Testis (tissue), 2 donors: ENCODE measurements around the gene CT47C1.

Experiments
- POLR2A ChIP-seq: fragments of 450-650 bp; IDR thresholded peaks from one replicate; pipeline ENCODE4 v1.6.1; 2017; ENCODE audit warnings: antibody characterized with exemption, mild to moderate bottlenecking, moderate library complexity
- TF ChIP-seq, protein P1 (sequence below), 3 experiments: fragments of 450-650 bp in 2 of 3; fragments of 200-600 bp in 1 of 3; sonication (generic) in 1 of 3; IDR thresholded peaks; one replicate each; pipeline ENCODE4 v1.5.1; 2016 to 2019; ENCODE audit warnings: antibody characterized with exemption in 3 of 3, mild to moderate bottlenecking in 2 of 3, moderate library complexity in 1 of 3

DNA sequence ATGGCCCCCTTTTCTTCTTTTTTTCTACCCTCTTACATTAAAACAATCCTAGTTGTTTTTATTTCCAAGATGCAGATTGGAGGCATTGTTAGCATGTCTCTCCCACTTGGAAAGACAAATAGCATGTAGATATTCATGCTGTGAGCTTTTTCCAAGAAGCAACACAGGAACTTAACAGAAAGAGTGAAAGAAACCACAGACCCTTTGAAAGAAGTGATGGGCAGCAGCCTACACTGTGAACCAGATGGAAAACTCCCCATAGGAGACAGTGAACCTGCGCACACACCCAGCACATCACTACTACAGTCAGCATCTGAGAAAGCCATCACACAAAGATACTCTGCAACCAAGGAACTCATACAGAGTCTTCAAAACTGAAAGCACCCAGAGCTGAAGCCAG lies 17.8 kb downstream of the CT47C1 start:
- TF ChIP-seq, protein P1, sequence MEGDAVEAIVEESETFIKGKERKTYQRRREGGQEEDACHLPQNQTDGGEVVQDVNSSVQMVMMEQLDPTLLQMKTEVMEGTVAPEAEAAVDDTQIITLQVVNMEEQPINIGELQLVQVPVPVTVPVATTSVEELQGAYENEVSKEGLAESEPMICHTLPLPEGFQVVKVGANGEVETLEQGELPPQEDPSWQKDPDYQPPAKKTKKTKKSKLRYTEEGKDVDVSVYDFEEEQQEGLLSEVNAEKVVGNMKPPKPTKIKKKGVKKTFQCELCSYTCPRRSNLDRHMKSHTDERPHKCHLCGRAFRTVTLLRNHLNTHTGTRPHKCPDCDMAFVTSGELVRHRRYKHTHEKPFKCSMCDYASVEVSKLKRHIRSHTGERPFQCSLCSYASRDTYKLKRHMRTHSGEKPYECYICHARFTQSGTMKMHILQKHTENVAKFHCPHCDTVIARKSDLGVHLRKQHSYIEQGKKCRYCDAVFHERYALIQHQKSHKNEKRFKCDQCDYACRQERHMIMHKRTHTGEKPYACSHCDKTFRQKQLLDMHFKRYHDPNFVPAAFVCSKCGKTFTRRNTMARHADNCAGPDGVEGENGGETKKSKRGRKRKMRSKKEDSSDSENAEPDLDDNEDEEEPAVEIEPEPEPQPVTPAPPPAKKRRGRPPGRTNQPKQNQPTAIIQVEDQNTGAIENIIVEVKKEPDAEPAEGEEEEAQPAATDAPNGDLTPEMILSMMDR (IDR thresholded peaks at IDR 0.05) = no peak
- TF ChIP-seq POLR2A = no peak
